HCT116 (cell line): ENCODE data around the gene POLD1. TPM values are rescaled to one million over a fixed set of nuclear protein-coding genes. Genes with fewer than 3 reads are reported as not detected.

Source experiments
- ATAC-seq: fragments of 200-7000 bp; cut with Tn5 transposase; 2 replicates; pipeline ENCODE4 v1.9.1; 2020; ENCODE audit warnings: mild to moderate bottlenecking, moderate library complexity
- BruUV-seq: library from RNA; stranded (reverse); fragments of 400-500 nt; replicated peaks from 2 replicates; lab custom pipeline; 2021; lab: Mats Ljungman, UMichigan
- CTCF ChIA-PET: fragments of 300-600 bp; sonication (Branson Sonifier 250); formaldehyde crosslinking; loops from one replicate; lab custom pipeline; 2021; ENCODE audit warnings: antibody characterized with exemption; lab: Charles Lee
- POLR2A ChIA-PET: fragments of 300-600, 350-600 bp; sonication (Branson Sonifier 250); formaldehyde crosslinking; loops from one replicate; lab custom pipeline; 2021; ENCODE audit warnings: antibody characterized with exemption; lab: Charles Lee
- RAD21 ChIA-PET, 2 experiments: fragments of 300-600 bp; sonication (Branson Sonifier 250); formaldehyde crosslinking; loops; one replicate each; lab custom pipeline; 2023; ENCODE audit warnings: low total read pairs in 2 of 2; ENCODE audit not compliant: uncharacterized antibody in 2 of 2, unreplicated experiment in 2 of 2, low non-redundant PET in 1 of 2; lab: Charles Lee
- DNase-seq: peaks from one replicate; pipeline ENCODE4 v3.0.0-alpha.2; 2010; ENCODE audit warnings: low read depth, low spot score
- H2AFZ ChIP-seq: fragments of 200-600 bp; shearing (Covaris generic), sonication (generic); 2 replicates; pipeline ENCODE4 v1.6.1; 2017; ENCODE audit warnings: low read depth, mixed run types, mixed read lengths, antibody characterized with exemption, low read length; ENCODE audit not compliant: poor library complexity, severe bottlenecking
- H3K27ac ChIP-seq: 2 replicates; pipeline ENCODE4 v1.5.1; 2012; ENCODE audit warnings: low read depth, low read length
- H3K27me3 ChIP-seq: fragments of 200-600 bp; sonication (generic); 2 replicates; pipeline ENCODE4 v1.6.1; 2016; ENCODE audit warnings: mixed run types, low read length, mixed read lengths; ENCODE audit not compliant: insufficient read depth
- H3K36me3 ChIP-seq, 2 experiments: fragments of 200-500 bp in 1 of 2; fragments of 200-600 bp in 1 of 2; sonication (Bioruptor generic) in 1 of 2; sonication (generic) in 1 of 2; 2 replicates each; pipeline versions ENCODE4 v1.5.1 to v1.6.1; 2014 to 2016; ENCODE audit warnings: low read length in 2 of 2, inconsistent platforms in 1 of 2, mixed read lengths in 1 of 2, mixed run types in 1 of 2; ENCODE audit not compliant: insufficient read depth in 2 of 2, control insufficient read depth in 1 of 2
- H3K4me1 ChIP-seq, 2 experiments: fragments of 200-600 bp in 1 of 2; sonication (generic) in 1 of 2; 2 replicates each; pipeline versions ENCODE4 v1.5.1 to v1.6.1; 2012 to 2017; ENCODE audit warnings: low read length in 2 of 2, inconsistent platforms in 1 of 2, mild to moderate bottlenecking in 1 of 2, mixed read lengths in 1 of 2, mixed run types in 1 of 2, moderate library complexity in 1 of 2; ENCODE audit not compliant: insufficient read depth in 2 of 2, control insufficient read depth in 1 of 2
- H3K4me2 ChIP-seq: fragments of 200-600 bp; sonication (generic); 2 replicates; pipeline ENCODE4 v1.6.1; 2017; ENCODE audit warnings: mixed run types, low read length, mixed read lengths
- H3K4me3 ChIP-seq, 2 experiments: fragments of 200-600 bp in 1 of 2; sonication (generic) in 1 of 2; replicated peaks in 1 of 2; 2 replicates each; pipeline ENCODE4 v1.5.1; 2011 to 2016; ENCODE audit warnings: low read length in 2 of 2, control low read depth in 1 of 2, low read depth in 1 of 2, mild to moderate bottlenecking in 1 of 2, mixed read lengths in 1 of 2, mixed run types in 1 of 2
- H3K79me2 ChIP-seq: fragments of 200-600 bp; sonication (generic); 2 replicates; pipeline ENCODE4 v1.6.1; 2017; ENCODE audit warnings: mild to moderate bottlenecking, mixed run types, low read length, moderate library complexity, mixed read lengths; ENCODE audit not compliant: insufficient read depth
- H3K9ac ChIP-seq: fragments of 200-600 bp; sonication (generic); 2 replicates; pipeline ENCODE4 v1.6.1; 2016; ENCODE audit warnings: low read length, mixed read lengths
- H3K9me2 ChIP-seq: fragments of 200-600 bp; sonication (generic), shearing (Covaris generic); 2 replicates; pipeline ENCODE4 v1.6.1; 2017; ENCODE audit warnings: mixed run types, mild to moderate bottlenecking, moderate library complexity; ENCODE audit not compliant: insufficient read depth
- H3K9me3 ChIP-seq, 2 experiments: fragments of 200-500 bp in 1 of 2; fragments of 200-600 bp in 1 of 2; sonication (Bioruptor generic) in 1 of 2; sonication (generic) in 1 of 2; 2 replicates each; pipeline ENCODE4 v1.6.1; 2014 to 2017; ENCODE audit warnings: low read length in 2 of 2, mixed read lengths in 2 of 2, inconsistent platforms in 1 of 2, low read depth in 1 of 2, mild to moderate bottlenecking in 1 of 2, mixed run types in 1 of 2, moderate library complexity in 1 of 2; ENCODE audit not compliant: control insufficient read depth in 1 of 2, insufficient read depth in 1 of 2
- H4K20me1 ChIP-seq: fragments of 200-600 bp; sonication (generic), shearing (Covaris generic); 2 replicates; pipeline ENCODE4 v1.6.1; 2017; ENCODE audit warnings: mixed run types, mild to moderate bottlenecking, moderate library complexity; ENCODE audit not compliant: insufficient read depth
- ATF3 ChIP-seq: IDR thresholded peaks from 2 replicates; pipeline ENCODE4 v1.6.1; 2012
- EGR1 ChIP-seq: IDR thresholded peaks from 2 replicates; pipeline ENCODE4 v1.6.1; 2012; ENCODE audit warnings: low read depth
- EZH2 ChIP-seq: fragments of 200-600 bp; sonication (generic); IDR thresholded peaks from 2 replicates; pipeline ENCODE4 v1.6.1; 2017; ENCODE audit warnings: antibody characterized with exemption, mixed run types
- EZH2phosphoT487 ChIP-seq: fragments of 200-600 bp; IDR thresholded peaks from 2 replicates; pipeline ENCODE4 v1.6.1; 2018; ENCODE audit warnings: antibody characterized with exemption, borderline replicate concordance
- FOSL1 ChIP-seq: IDR thresholded peaks from 2 replicates; pipeline ENCODE4 v1.6.1; 2012; ENCODE audit warnings: low read depth
- JUND ChIP-seq: IDR thresholded peaks from 2 replicates; pipeline ENCODE4 v1.6.1; 2012
- POLR2AphosphoS5 ChIP-seq: IDR thresholded peaks from 2 replicates; pipeline ENCODE4 v1.6.1; 2011; ENCODE audit warnings: mild to moderate bottlenecking, low read depth, low read length, moderate library complexity
- RAD21 ChIP-seq: IDR thresholded peaks from 2 replicates; pipeline ENCODE4 v1.6.1; 2012; ENCODE audit warnings: low read depth, mild to moderate bottlenecking
- TCF7L2 ChIP-seq: IDR thresholded peaks from 2 replicates; pipeline ENCODE4 v1.7.0; 2011; ENCODE audit warnings: borderline replicate concordance, inconsistent platforms; ENCODE audit not compliant: insufficient read depth, insufficient read length; ENCODE audit errors: extremely low read depth
- ZFX ChIP-seq: fragments of 450-650 bp; IDR thresholded peaks from 2 replicates; pipeline ENCODE4 v1.6.1; 2017
- intact Hi-C: fragments of 100-400 bp; cut with micrococcal nuclease; formaldehyde crosslinking; loops from 2 replicates; pipeline ENCODE4 v1.10.0; 2022
- total RNA-seq: library from RNA; stranded (reverse); gene quantifications from one replicate; pipeline ENCODE4 v1.2.1, GENCODE V29; 2021; ENCODE audit not compliant: unreplicated experiment
- TF ChIP-seq, protein P1 (sequence below): IDR thresholded peaks from 2 replicates; pipeline ENCODE4 v1.6.1; 2011; ENCODE audit warnings: mild to moderate bottlenecking, low read length, moderate library complexity; ENCODE audit not compliant: insufficient replicate concordance; ENCODE audit errors: extremely low read depth

POLD1 gene
- total RNA-seq, 1 experiment from 2014 or later, result 122 TPM

- H3K36me3 ChIP-seq, result no peaks in the 10 kb centered on the region
- H3K4me2 ChIP-seq, result no peak overlapping the region
- no peaks in the 10 kb centered on the region for H3K9me2 ChIP-seq
- ATAC-seq, result no peak
- no peaks in the 10 kb centered on the region for H3K4me1 ChIP-seq
- CTCF ChIA-PET, result no interaction called here
- no peaks in the 10 kb centered on the region for H3K9me3 ChIP-seq
- TF ChIP-seq JUND (no peak), RAD21 (no peak), ZFX (no peak), EZH2 (no peak), ATF3 (no peak), TCF7L2 (no peak), EGR1 (no peak), FOSL1 (no peak), EZH2phosphoT487 (no peak), POLR2AphosphoS5 (no peak)
- TF ChIP-seq, protein P1, sequence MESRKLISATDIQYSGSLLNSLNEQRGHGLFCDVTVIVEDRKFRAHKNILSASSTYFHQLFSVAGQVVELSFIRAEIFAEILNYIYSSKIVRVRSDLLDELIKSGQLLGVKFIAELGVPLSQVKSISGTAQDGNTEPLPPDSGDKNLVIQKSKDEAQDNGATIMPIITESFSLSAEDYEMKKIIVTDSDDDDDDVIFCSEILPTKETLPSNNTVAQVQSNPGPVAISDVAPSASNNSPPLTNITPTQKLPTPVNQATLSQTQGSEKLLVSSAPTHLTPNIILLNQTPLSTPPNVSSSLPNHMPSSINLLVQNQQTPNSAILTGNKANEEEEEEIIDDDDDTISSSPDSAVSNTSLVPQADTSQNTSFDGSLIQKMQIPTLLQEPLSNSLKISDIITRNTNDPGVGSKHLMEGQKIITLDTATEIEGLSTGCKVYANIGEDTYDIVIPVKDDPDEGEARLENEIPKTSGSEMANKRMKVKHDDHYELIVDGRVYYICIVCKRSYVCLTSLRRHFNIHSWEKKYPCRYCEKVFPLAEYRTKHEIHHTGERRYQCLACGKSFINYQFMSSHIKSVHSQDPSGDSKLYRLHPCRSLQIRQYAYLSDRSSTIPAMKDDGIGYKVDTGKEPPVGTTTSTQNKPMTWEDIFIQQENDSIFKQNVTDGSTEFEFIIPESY, result no peak
- TF ChIP-seq, all 23 proteins: peak for 0
- no peak for DNase-seq
- H3K27ac ChIP-seq, result no peak overlapping the region
- no peaks in the 10 kb centered on the region for H4K20me1 ChIP-seq
- no peak overlapping the region for H3K4me3 ChIP-seq
- H3K79me2 ChIP-seq, result no peaks in the 10 kb centered on the region
- BruUV-seq, result no TSS peak
- ChIA-PET RAD21 (no interaction called here), POLR2A (no interaction called here)
- no peak overlapping the region for H2AFZ ChIP-seq
- no peaks in the 10 kb centered on the region for H3K27me3 ChIP-seq
- H3K9ac ChIP-seq, result no peak overlapping the region
- intact Hi-C loops, result no loop called here
Observed at GRCh38 chr19:50453243-50453642, 69.1 kb downstream of the POLD1 start.
